GM23338 (cell line): Measurements from ENCODE around the gene MATK. TPM values are rescaled to one million over a fixed set of nuclear protein-coding genes. Genes with fewer than 3 reads are reported as not detected.

Source experiments
- ATAC-seq: fragments of 200-7000 bp; cut with Tn5 transposase; 3 replicates; pipeline ENCODE4 v1.9.1; 2020
- DNase-seq: peaks from one replicate; pipeline ENCODE4 v3.0.0-alpha.2; 2015; ENCODE audit warnings: low spot score
- H2AFZ ChIP-seq: fragments of 200-600 bp; sonication (generic); 2 replicates; pipeline ENCODE4 v1.8.0; 2016; ENCODE audit warnings: antibody characterized with exemption, mild to moderate bottlenecking, moderate library complexity
- H3F3A ChIP-seq: fragments of 200-600 bp; sonication (generic); replicated peaks from 2 replicates; pipeline ENCODE4 v1.8.0; 2017; ENCODE audit warnings: antibody characterized with exemption, mixed run types, low read depth
- H3K27ac ChIP-seq: fragments of 200-600 bp; sonication (generic); 2 replicates; pipeline ENCODE4 v1.6.1; 2016; ENCODE audit warnings: low read depth
- H3K27me3 ChIP-seq: fragments of 200-600 bp; sonication (generic); 2 replicates; pipeline ENCODE4 v1.8.0; 2016; ENCODE audit warnings: mild to moderate bottlenecking, mixed run types, moderate library complexity; ENCODE audit not compliant: insufficient read depth
- H3K36me3 ChIP-seq: fragments of 200-600 bp; sonication (generic); 2 replicates; pipeline ENCODE4 v1.8.0; 2016; ENCODE audit warnings: mild to moderate bottlenecking; ENCODE audit not compliant: insufficient read depth
- H3K4me1 ChIP-seq: fragments of 200-600 bp; sonication (generic); 2 replicates; pipeline ENCODE4 v1.8.0; 2016; ENCODE audit warnings: mild to moderate bottlenecking, moderate library complexity; ENCODE audit not compliant: insufficient read depth
- H3K4me2 ChIP-seq: fragments of 200-600 bp; sonication (generic); 2 replicates; pipeline ENCODE4 v1.7.1; 2017; ENCODE audit warnings: mixed run types
- H3K4me3 ChIP-seq: fragments of 200-600 bp; sonication (generic); 2 replicates; pipeline ENCODE4 v1.6.1; 2016; ENCODE audit warnings: mixed run types
- H3K79me2 ChIP-seq: fragments of 200-600 bp; sonication (generic); replicated peaks from 2 replicates; pipeline ENCODE4 v1.8.0; 2017; ENCODE audit warnings: mild to moderate bottlenecking; ENCODE audit not compliant: insufficient read depth
- H3K9me2 ChIP-seq: fragments of 200-600 bp; sonication (generic); 2 replicates; pipeline ENCODE4 v1.8.0; 2017; ENCODE audit not compliant: insufficient read depth
- H4K20me1 ChIP-seq: fragments of 200-600 bp; sonication (generic); replicated peaks from 2 replicates; pipeline ENCODE4 v1.8.0; 2017; ENCODE audit warnings: mild to moderate bottlenecking; ENCODE audit not compliant: insufficient read depth
- H3K27ac Mint-ChIP-seq: 2 replicates; pipeline ENCODE4 v1.8.0; 2020; ENCODE audit warnings: inconsistent platforms, mild to moderate bottlenecking, moderate library complexity, mixed read lengths
- H3K27me3 Mint-ChIP-seq: 3 replicates; pipeline ENCODE4 v1.8.0; 2022; ENCODE audit warnings: low read depth, mild to moderate bottlenecking, moderate library complexity, mixed read lengths, inconsistent platforms; ENCODE audit not compliant: insufficient read depth, poor library complexity
- H3K36me3 Mint-ChIP-seq: 3 replicates; pipeline ENCODE4 v1.8.0; 2021; ENCODE audit warnings: low read depth, mild to moderate bottlenecking, inconsistent platforms, moderate library complexity, mixed read lengths
- H3K4me1 Mint-ChIP-seq: 3 replicates; pipeline ENCODE4 v1.8.0; 2020; ENCODE audit warnings: mild to moderate bottlenecking, inconsistent platforms, mixed read lengths
- H3K4me3 Mint-ChIP-seq: 3 replicates; pipeline ENCODE4 v1.8.0; 2021; ENCODE audit warnings: moderate library complexity, mild to moderate bottlenecking, inconsistent platforms, mixed read lengths
- H3K9me3 Mint-ChIP-seq: 3 replicates; pipeline ENCODE4 v1.8.0; 2020; ENCODE audit warnings: moderate library complexity, mild to moderate bottlenecking, inconsistent platforms, mixed read lengths
- CREB1 ChIP-seq: fragments of 250-450 bp; sonication (Bioruptor Pico); IDR thresholded peaks from 2 replicates; pipeline ENCODE4 v1.5.0; 2020; ENCODE audit warnings: low read depth, mild to moderate bottlenecking, moderate library complexity
- CTCF ChIP-seq, 2 experiments: fragments of 200-600 bp in 1 of 2; sonication (generic) in 1 of 2; conservative IDR thresholded peaks; 2 replicates each; pipeline versions ENCODE4 v1.5.1 to v1.6.1; 2016 to 2017; ENCODE audit warnings: antibody characterized with exemption in 2 of 2, low read depth in 2 of 2, mild to moderate bottlenecking in 2 of 2, moderate library complexity in 1 of 2
- ETS1 ChIP-seq: IDR thresholded peaks from 2 replicates; pipeline ENCODE4 v1.6.1; 2016; ENCODE audit warnings: antibody characterized with exemption
- EZH2 ChIP-seq: fragments of 200-600 bp; sonication (generic); IDR thresholded peaks from one replicate; pipeline ENCODE4 v1.8.0; 2017; ENCODE audit warnings: antibody characterized with exemption, mild to moderate bottlenecking, low read depth; ENCODE audit not compliant: unreplicated experiment
- NANOG ChIP-seq: IDR thresholded peaks from 2 replicates; pipeline ENCODE4 v1.6.1; 2016; ENCODE audit warnings: antibody characterized with exemption, borderline replicate concordance
- POLR2AphosphoS5 ChIP-seq: IDR thresholded peaks from 2 replicates; pipeline ENCODE4 v1.6.1; 2016; ENCODE audit warnings: antibody characterized with exemption, low read depth
- REST ChIP-seq: IDR thresholded peaks from one replicate; pipeline ENCODE4 v1.6.1; 2018; ENCODE audit warnings: antibody characterized with exemption; ENCODE audit not compliant: unreplicated experiment
- ZNF114 ChIP-seq: fragments of 250-450 bp; sonication (Bioruptor Pico); IDR thresholded peaks from 2 replicates; pipeline ENCODE4 v1.5.0; 2020; ENCODE audit warnings: mild to moderate bottlenecking, moderate library complexity
- ZNF331 ChIP-seq: fragments of 250-450 bp; sonication (Bioruptor Pico); IDR thresholded peaks from 2 replicates; pipeline ENCODE4 v1.5.0; 2020; ENCODE audit warnings: low read depth, mild to moderate bottlenecking, moderate library complexity
- ZNF462 ChIP-seq: fragments of 250-450 bp; sonication (Bioruptor Pico); IDR thresholded peaks from 2 replicates; pipeline ENCODE4 v1.5.0; 2020; ENCODE audit warnings: mild to moderate bottlenecking, moderate library complexity
- polyA plus RNA-seq: library from polyadenylated mRNA; unstranded; fragments of >200 nt; fragmentation: Nextera tagmentation; extraction: Ambion mirVana; gene quantifications from 2 replicates; pipeline ENCODE4 v1.2.1, GENCODE V29; 2016
- total RNA-seq: library from RNA; depleted of rRNA; stranded (reverse); fragments of >200 nt; shearing (Covaris generic); gene quantifications from 2 replicates; pipeline ENCODE4 v1.2.3, GENCODE V29; 2014

Gene MATK
- total and polyA plus RNA-seq, 2 experiments from 2014 or later, result 13.4 to 21.4 TPM

GRCh38 chr19:3748965-3749364 lies 37.2 kb downstream of the MATK start (continued):
- TF ChIP-seq ZNF462 (CRISPR knock-in tag), result no peak

- Histone ChIP-seq H3K79me2 (no peaks in the 10 kb centered on the region), H3K4me1 (no peaks in the 10 kb centered on the region), H3K27ac (no peak overlapping the region), H4K20me1 (no peaks in the 10 kb centered on the region), H3F3A (no peaks in the 10 kb centered on the region), H3K9me2 (no peaks in the 10 kb centered on the region), H3K4me2 (no peak overlapping the region), H2AFZ (no peak overlapping the region), H3K36me3 (no peaks in the 10 kb centered on the region), H3K27me3 (no peaks in the 10 kb centered on the region), H3K4me3 (no peak overlapping the region)
- H3K4me3 Mint-ChIP-seq, result no peak overlapping the region
- ATAC-seq (no peak), DNase-seq (no peak)
- no peaks in the 10 kb centered on the region for H3K9me3 Mint-ChIP-seq
- no peaks in the 10 kb centered on the region for H3K4me1 Mint-ChIP-seq
- H3K27ac Mint-ChIP-seq, result no peak overlapping the region
- H3K36me3 Mint-ChIP-seq, result peaks cover 8% of the 10 kb centered on the region; the same call in 2 of the 3 replicates
- peaks cover 6% of the 10 kb centered on the region for H3K27me3 Mint-ChIP-seq
- TF ChIP-seq CREB1 (CRISPR knock-in tag) (no peak), ZNF331 (CRISPR knock-in tag) (no peak), POLR2AphosphoS5 (no peak), EZH2 (no peak), CTCF (conservative IDR thresholded peaks at IDR 0.05; ENCODE audit: low read depth in 2 of 2) (no peak), NANOG (no peak), REST (no peak), ETS1 (no peak), ZNF114 (no peak)
These were observed 39.7 kb downstream of the MATK start for GRCh38 chr19:3746371-3747056.
